CD4-positive, alpha-beta memory T cell (primary cell): Measurements from ENCODE around the gene DDOST. TPM values are rescaled to one million over a fixed set of nuclear protein-coding genes. Genes with fewer than 3 reads are reported as not detected.

ENCODE experiments used
- CTCF ChIA-PET: fragments of 350-600 bp; sonication (Branson Sonifier 250); formaldehyde crosslinking; loops from one replicate; lab custom pipeline; 2021; ENCODE audit warnings: inconsistent platforms; ENCODE audit not compliant: partially characterized antibody; lab: Charles Lee
- POLR2A ChIA-PET: fragments of 350-600 bp; sonication (Branson Sonifier 250); formaldehyde crosslinking; loops from one replicate; lab custom pipeline; 2021; ENCODE audit not compliant: partially characterized antibody; lab: Charles Lee
- DNase-seq, 5 donors: peaks; one replicate each; pipeline versions ENCODE4 v3.0.0 to v3.0.0-alpha.2; 2020 to 2022; ENCODE audit warnings: mixed read lengths in 1 of 5
- H3K27ac ChIP-seq: one replicate; pipeline ENCODE4 v1.7.0; 2013; ENCODE audit warnings: low read depth, low read length
- H3K27me3 ChIP-seq: 2 replicates; pipeline ENCODE4 v1.7.0; 2013; ENCODE audit warnings: mild to moderate bottlenecking, low read length, moderate library complexity; ENCODE audit not compliant: insufficient read depth
- H3K36me3 ChIP-seq: 2 replicates; pipeline ENCODE4 v1.7.0; 2013; ENCODE audit warnings: mild to moderate bottlenecking, low read length, moderate library complexity; ENCODE audit not compliant: insufficient read depth
- H3K4me1 ChIP-seq: 2 replicates; pipeline ENCODE4 v1.7.0; 2013; ENCODE audit warnings: mild to moderate bottlenecking, low read length, moderate library complexity; ENCODE audit not compliant: insufficient read depth
- H3K4me3 ChIP-seq, 2 donors: one replicate each; pipeline ENCODE4 v1.7.0; 2013; ENCODE audit warnings: low read length in 2 of 2, mild to moderate bottlenecking in 1 of 2
- H3K9me3 ChIP-seq, 2 donors: one replicate each; pipeline ENCODE4 v1.7.0; 2013; ENCODE audit warnings: low read length in 2 of 2, control low read depth in 1 of 2; ENCODE audit not compliant: control insufficient read depth in 1 of 2
- H3K27ac Mint-ChIP-seq, 7 donors: one replicate each; pipeline ENCODE4 v1.8.0; 2020 to 2021; ENCODE audit warnings: mixed read lengths in 7 of 7, mild to moderate bottlenecking in 6 of 7, inconsistent platforms in 3 of 7, moderate library complexity in 3 of 7
- H3K27me3 Mint-ChIP-seq, 2 donors: one replicate each; pipeline ENCODE4 v1.8.0; 2020 to 2021; ENCODE audit warnings: mixed read lengths in 2 of 2
- H3K36me3 Mint-ChIP-seq, 2 donors: one replicate each; pipeline ENCODE4 v1.8.0; 2020 to 2021; ENCODE audit warnings: mixed read lengths in 2 of 2, inconsistent platforms in 1 of 2, mild to moderate bottlenecking in 1 of 2
- H3K4me1 Mint-ChIP-seq, 4 donors: one replicate each; pipeline ENCODE4 v1.8.0; 2020 to 2021; ENCODE audit warnings: mixed read lengths in 4 of 4, mild to moderate bottlenecking in 1 of 4
- H3K4me3 Mint-ChIP-seq, 8 donors: one replicate each; pipeline ENCODE4 v1.8.0; 2020 to 2021; ENCODE audit warnings: mixed read lengths in 8 of 8, mild to moderate bottlenecking in 7 of 8, moderate library complexity in 6 of 8, inconsistent platforms in 3 of 8
- H3K9me3 Mint-ChIP-seq, 8 donors: one replicate each; pipeline ENCODE4 v1.8.0; 2020 to 2021; ENCODE audit warnings: mixed read lengths in 8 of 8, mild to moderate bottlenecking in 5 of 8, inconsistent platforms in 3 of 8, moderate library complexity in 1 of 8
- intact Hi-C: fragments of 100-400 bp; cut with micrococcal nuclease; formaldehyde crosslinking; loops from one replicate; pipeline ENCODE4 v1.15.1; 2023
- polyA plus RNA-seq, 2 donors: library from polyadenylated mRNA; unstranded; fragments of 300-500 nt; fragmentation: Illumina TruSeq; gene quantifications; one replicate each; pipeline ENCODE4 v1.2.3, GENCODE V29; 2021
- total RNA-seq, 2 experiments: library from RNA; stranded (reverse); gene quantifications; one replicate each; pipeline ENCODE4 v1.2.3, GENCODE V29; 2021

Gene DDOST
- total and polyA plus RNA-seq, 4 experiments from 2014 or later = 133 to 405 (median 184) TPM

- intact Hi-C loops = loop anchor here (5.0 kb wide), 1 partner anchor 123 kb away; the partner anchor contains the start of gene MUL1
- peaks cover 16% of the 10 kb centered on the region for H3K4me1 ChIP-seq
- no peaks in the 10 kb centered on the region for H3K27me3 ChIP-seq
- Mint-ChIP-seq H3K4me1 (peaks cover 4 to 17% (median 12%) of the 10 kb centered on the region in 4 donors), H3K36me3 (peaks cover 3 to 4% of the 10 kb centered on the region in 2 donors), H3K9me3 (peaks cover 0 to 15% (median under 1%) of the 10 kb centered on the region in 8 donors), H3K4me3 (peak overlapping the region in 1 of 8 donors; percentile 52), H3K27me3 (peaks cover 9% of the 10 kb centered on the region in 2 donors), H3K27ac (no peak overlapping the region)
- ChIA-PET POLR2A (no interaction called here), CTCF (interaction anchor here (1.0 to 2.7 kb wide), 4 partner anchors 9 to 65 kb away, joined by 3 to 6 read pairs (median 4); partner anchors contain the start of gene DDOST)
- H3K36me3 ChIP-seq = no peaks in the 10 kb centered on the region
- no peak for DNase-seq
- H3K27ac ChIP-seq = no peak overlapping the region
- H3K9me3 ChIP-seq = no peaks in the 10 kb centered on the region
- no peak overlapping the region for H3K4me3 ChIP-seq
Measured at GRCh38 chr1:20630729-20631128, 30.4 kb downstream of the DDOST start.

DNA sequence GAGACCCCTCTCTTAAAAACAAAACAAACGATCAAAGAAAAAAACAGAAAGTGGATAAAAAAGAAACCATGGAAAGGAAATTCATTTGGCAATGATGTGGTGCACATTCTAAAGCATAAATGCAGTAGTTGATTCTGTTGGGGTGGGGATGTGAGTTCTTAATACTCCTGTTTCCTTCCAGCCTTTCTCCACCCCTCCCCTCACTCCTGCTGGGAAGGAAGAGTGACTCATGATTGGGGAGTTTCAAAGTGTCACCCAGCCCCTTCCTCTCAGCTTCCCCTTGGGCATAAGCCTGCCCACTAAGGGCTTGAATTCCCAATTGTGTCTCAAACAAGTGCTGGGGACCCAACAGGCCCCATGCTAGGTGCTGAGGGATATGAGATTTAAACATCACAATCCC lies 34.6 kb downstream of the DDOST start:
- Mint-ChIP-seq H3K4me3 (no peak overlapping the region), H3K27ac (no peak overlapping the region), H3K36me3 (peaks cover 0 to 3% of the 10 kb centered on the region in 2 donors), H3K4me1 (no peaks in the 10 kb centered on the region), H3K9me3 (peaks cover 0 to 15% (median under 1%) of the 10 kb centered on the region in 8 donors), H3K27me3 (peaks cover 12 to 21% of the 10 kb centered on the region in 2 donors)
- CTCF ChIA-PET = interaction anchor here (1.0 kb wide), 1 partner anchor 754 kb away, joined by 3 read pairs; no protein-coding TSS in a partner anchor
- Histone ChIP-seq H3K9me3 (no peaks in the 10 kb centered on the region), H3K4me1 (no peaks in the 10 kb centered on the region), H3K36me3 (no peaks in the 10 kb centered on the region), H3K4me3 (no peak overlapping the region), H3K27ac (no peak overlapping the region), H3K27me3 (no peaks in the 10 kb centered on the region)
- no peak for DNase-seq
- POLR2A ChIA-PET = no interaction called here
- intact Hi-C loops = no loop called here

DNA sequence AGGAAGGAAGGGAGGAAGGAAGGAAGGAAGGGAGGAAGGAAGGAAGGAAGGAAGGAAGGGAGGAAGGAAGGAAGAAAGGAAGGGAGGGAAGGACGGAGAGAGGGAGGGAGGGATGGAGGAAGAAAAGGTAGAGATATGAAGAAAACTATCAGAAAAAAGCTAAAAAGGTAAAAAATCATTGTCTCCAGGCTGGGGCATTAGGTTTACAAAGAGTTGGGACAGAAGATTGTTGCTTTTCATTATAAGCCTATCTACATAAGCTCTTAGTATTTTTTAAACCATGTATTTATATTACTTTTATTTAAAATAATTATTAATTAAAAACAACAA lies 35.1 kb downstream of the DDOST start:
- intact Hi-C loops = no loop called here
- POLR2A ChIA-PET = interaction anchor here (1.3 kb wide), 1 partner anchor 8 kb away, joined by 3 read pairs; no protein-coding TSS in a partner anchor
- no peak overlapping the region for H3K4me3 Mint-ChIP-seq

DNA sequence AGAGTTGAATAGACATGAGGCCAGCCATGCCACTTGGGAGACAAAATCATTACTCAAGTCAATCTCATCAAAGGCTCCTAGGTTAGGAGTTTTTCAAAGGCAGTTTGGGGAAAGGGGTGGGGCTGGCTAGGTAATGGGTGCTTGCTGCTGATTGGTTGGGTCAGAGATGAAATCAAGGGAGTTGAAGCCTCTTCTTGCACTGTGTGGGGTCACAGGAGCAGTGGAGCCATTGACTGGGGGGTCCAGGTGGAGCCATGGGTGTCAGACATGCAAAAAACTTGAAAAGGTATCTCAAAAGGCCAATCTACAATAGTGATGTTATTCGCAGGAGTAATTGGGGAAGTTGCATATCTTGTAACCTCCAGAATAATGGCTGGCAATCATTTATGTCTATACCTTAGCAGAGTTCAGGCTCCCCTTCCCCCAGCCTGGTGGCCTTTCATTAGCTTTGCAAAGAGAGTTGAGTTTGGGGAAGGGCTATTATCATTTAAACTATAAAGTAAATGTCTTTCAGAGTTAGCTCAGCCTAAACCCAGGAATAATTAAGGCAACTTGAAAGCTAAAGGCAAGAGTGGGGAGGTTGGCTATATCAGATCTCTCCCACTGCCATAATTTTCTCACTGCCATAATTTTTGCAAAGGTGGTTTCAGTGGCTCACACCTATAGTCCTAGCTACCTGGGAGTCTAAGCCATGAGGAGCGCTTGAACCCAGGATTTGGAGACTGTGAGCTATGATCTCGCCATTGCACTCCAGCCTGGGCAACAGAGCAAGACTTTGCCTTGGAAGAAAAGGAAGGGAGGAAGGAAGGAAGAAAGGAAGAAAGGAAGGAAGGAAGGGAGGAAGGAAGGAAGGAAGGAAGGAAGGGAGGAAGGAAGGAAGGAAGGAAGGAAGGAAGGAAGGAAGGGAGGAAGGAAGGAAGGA lies 35.7 kb downstream of the DDOST start:
- Histone ChIP-seq H3K27me3 (no peaks in the 10 kb centered on the region), H3K9me3 (no peaks in the 10 kb centered on the region), H3K4me1 (no peaks in the 10 kb centered on the region), H3K36me3 (no peaks in the 10 kb centered on the region), H3K4me3 (no peak overlapping the region), H3K27ac (no peak overlapping the region)
- intact Hi-C loops = no loop called here
- Mint-ChIP-seq H3K27ac (no peak overlapping the region), H3K4me1 (no peaks in the 10 kb centered on the region), H3K9me3 (peaks cover 0 to 15% (median under 1%) of the 10 kb centered on the region in 8 donors), H3K36me3 (peaks cover 0 to 3% of the 10 kb centered on the region in 2 donors), H3K4me3 (no peak overlapping the region), H3K27me3 (peaks cover 12 to 21% of the 10 kb centered on the region in 2 donors)
- CTCF ChIA-PET = interaction anchor here (0.6 to 1.0 kb wide), 3 partner anchors 11 to 753 kb away, joined by 3 read pairs; no protein-coding TSS in a partner anchor
- DNase-seq = no peak
- POLR2A ChIA-PET = interaction anchor here (0.6 to 1.3 kb wide), 2 partner anchors 9 to 1426 kb away, joined by 3 to 4 read pairs; no protein-coding TSS in a partner anchor

More for the DNA sequence above, 35.1 kb downstream of the DDOST start:
- Histone ChIP-seq H3K27ac (no peak overlapping the region), H3K4me3 (no peak overlapping the region), H3K27me3 (no peaks in the 10 kb centered on the region), H3K9me3 (no peaks in the 10 kb centered on the region), H3K36me3 (no peaks in the 10 kb centered on the region), H3K4me1 (no peaks in the 10 kb centered on the region)
- CTCF ChIA-PET = interaction anchor here (0.6 to 1.0 kb wide), 2 partner anchors 69 to 753 kb away, joined by 3 read pairs; no protein-coding TSS in a partner anchor
- DNase-seq = no peak
- Mint-ChIP-seq H3K36me3 (peaks cover 0 to 3% of the 10 kb centered on the region in 2 donors), H3K27ac (no peak overlapping the region), H3K9me3 (peaks cover 0 to 15% (median under 1%) of the 10 kb centered on the region in 8 donors), H3K4me1 (no peaks in the 10 kb centered on the region), H3K27me3 (peaks cover 12 to 21% of the 10 kb centered on the region in 2 donors)

GRCh38 chr1:20624709-20625108 lies 36.5 kb downstream of the DDOST start:
- H3K27ac ChIP-seq = no peak overlapping the region
- no peaks in the 10 kb centered on the region for H3K4me1 ChIP-seq
- Mint-ChIP-seq H3K4me3 (no peak overlapping the region), H3K27ac (no peak overlapping the region), H3K27me3 (peaks cover 12 to 24% of the 10 kb centered on the region in 2 donors), H3K36me3 (peaks cover 0 to 3% of the 10 kb centered on the region in 2 donors), H3K9me3 (peaks cover 0 to 15% (median under 1%) of the 10 kb centered on the region in 8 donors), H3K4me1 (no peaks in the 10 kb centered on the region)
- ChIA-PET CTCF (no interaction called here), POLR2A (interaction anchor here (1.3 kb wide), 1 partner anchor 9 kb away, joined by 3 read pairs; no protein-coding TSS in a partner anchor)
- no peaks in the 10 kb centered on the region for H3K36me3 ChIP-seq
- no peaks in the 10 kb centered on the region for H3K9me3 ChIP-seq
- no peak for DNase-seq
- intact Hi-C loops = no loop called here
- H3K4me3 ChIP-seq = no peak overlapping the region
- H3K27me3 ChIP-seq = no peaks in the 10 kb centered on the region

GRCh38 chr1:20621012-20621411 lies 40.2 kb downstream of the DDOST start:
- Histone ChIP-seq H3K36me3 (no peaks in the 10 kb centered on the region), H3K27ac (no peak overlapping the region), H3K4me3 (no peak overlapping the region), H3K4me1 (no peaks in the 10 kb centered on the region), H3K9me3 (no peaks in the 10 kb centered on the region), H3K27me3 (no peaks in the 10 kb centered on the region)
- intact Hi-C loops = no loop called here
- DNase-seq = no peak
- no peak overlapping the region for H3K4me3 Mint-ChIP-seq
- CTCF ChIA-PET = interaction anchor here (1.3 kb wide), 1 partner anchor 11 kb away, joined by 3 read pairs; no protein-coding TSS in a partner anchor
- no peaks in the 10 kb centered on the region for H3K4me1 Mint-ChIP-seq
- H3K27me3 Mint-ChIP-seq = peaks cover 7 to 18% of the 10 kb centered on the region in 2 donors
- no peaks in the 10 kb centered on the region for H3K9me3 Mint-ChIP-seq
- H3K27ac Mint-ChIP-seq = no peak overlapping the region
- no peaks in the 10 kb centered on the region for H3K36me3 Mint-ChIP-seq
- POLR2A ChIA-PET = no interaction called here

GRCh38 chr1:20619999-20620398 lies 41.2 kb downstream of the DDOST start:
- Mint-ChIP-seq H3K27ac (no peak overlapping the region), H3K27me3 (peaks cover 7 to 15% of the 10 kb centered on the region in 2 donors), H3K36me3 (no peaks in the 10 kb centered on the region), H3K9me3 (no peaks in the 10 kb centered on the region), H3K4me1 (no peaks in the 10 kb centered on the region), H3K4me3 (peak overlapping the region in 1 of 8 donors; percentile 15)
- no peak overlapping the region for H3K27ac ChIP-seq
- H3K36me3 ChIP-seq = no peaks in the 10 kb centered on the region
- no peaks in the 10 kb centered on the region for H3K9me3 ChIP-seq
- no peaks in the 10 kb centered on the region for H3K4me1 ChIP-seq
- POLR2A ChIA-PET = interaction anchor here (1.2 kb wide), 1 partner anchor 14 kb away, joined by 3 read pairs; no protein-coding TSS in a partner anchor
- CTCF ChIA-PET = interaction anchor here (0.5 kb wide), 1 partner anchor 511 kb away, joined by 3 read pairs; no protein-coding TSS in a partner anchor
- H3K27me3 ChIP-seq = no peaks in the 10 kb centered on the region
- no peak for DNase-seq
- intact Hi-C loops = no loop called here
- no peak overlapping the region for H3K4me3 ChIP-seq
